GM12891 (cell line): ENCODE results near the gene AFAP1L2.

Experiments used
- PAX5 ChIP-seq: IDR thresholded peaks from 2 replicates; pipeline ENCODE4 v1.6.1; 2011; ENCODE audit warnings: low read length, moderate library complexity, mild to moderate bottlenecking; ENCODE audit not compliant: insufficient read depth, severe bottlenecking
- POLR2A ChIP-seq: IDR thresholded peaks from 2 replicates; pipeline ENCODE4 v1.6.1; 2011; ENCODE audit warnings: low read depth, low read length, control low read depth
- POLR2AphosphoS5 ChIP-seq: IDR thresholded peaks from 2 replicates; pipeline ENCODE4 v1.6.1; 2011; ENCODE audit warnings: low read depth, low read length, control low read depth
- POU2F2 ChIP-seq: IDR thresholded peaks from 2 replicates; pipeline ENCODE4 v1.6.1; 2011; ENCODE audit warnings: low read depth, mild to moderate bottlenecking, control low read depth, low read length, moderate library complexity
- SPI1 ChIP-seq: IDR thresholded peaks from 2 replicates; pipeline ENCODE4 v1.6.1; 2011; ENCODE audit warnings: low read depth, low read length, control low read depth
- TAF1 ChIP-seq: IDR thresholded peaks from 2 replicates; pipeline ENCODE4 v1.6.1; 2011; ENCODE audit warnings: low read depth, low read length, control low read depth

GRCh38 chr10:114294549-114294948 lies 109.8 kb downstream of the AFAP1L2 start:
- no peak for TF ChIP-seq POLR2AphosphoS5
- no peak for TF ChIP-seq POLR2A
- no peak for TF ChIP-seq TAF1
- TF ChIP-seq SPI1, result no peak
- TF ChIP-seq PAX5, result no peak
- no peak for TF ChIP-seq POU2F2
